T-helper 22 cell (primary cell): Measurements from ENCODE around the gene TEX19.

Source experiments
- DNase-seq: peaks from one replicate; pipeline ENCODE4 v3.0.0-alpha.2; 2020; ENCODE audit warnings: low read depth

Gene TEX19

DNA sequence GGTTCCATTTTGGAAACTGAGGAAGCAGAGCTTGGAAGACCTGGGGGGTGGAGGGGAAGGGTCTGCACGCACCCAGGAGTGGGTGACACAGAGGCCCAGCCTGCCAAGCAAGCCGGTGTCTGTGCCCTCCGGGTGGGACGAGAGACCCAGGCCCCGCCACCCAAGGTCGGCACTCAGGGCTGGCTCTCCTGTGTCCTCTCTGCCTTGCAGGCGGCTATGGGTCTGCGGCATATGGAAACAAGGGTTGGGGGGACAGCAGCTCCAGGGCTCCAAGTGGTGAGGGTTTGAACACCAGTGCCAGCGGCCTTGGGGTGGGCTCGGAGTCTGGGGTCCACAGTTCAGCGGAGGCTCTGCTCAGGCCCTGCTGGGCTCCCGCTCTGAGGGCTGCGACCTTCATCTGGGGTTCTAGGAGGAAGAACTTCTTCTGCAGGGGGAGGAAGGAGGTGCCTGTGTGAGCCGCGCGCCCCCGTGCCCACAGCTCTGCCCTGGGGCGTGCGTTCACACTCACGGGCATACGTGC, 37.0 kb upstream of the TEX19 start:
- DNase-seq = no peak

DNA sequence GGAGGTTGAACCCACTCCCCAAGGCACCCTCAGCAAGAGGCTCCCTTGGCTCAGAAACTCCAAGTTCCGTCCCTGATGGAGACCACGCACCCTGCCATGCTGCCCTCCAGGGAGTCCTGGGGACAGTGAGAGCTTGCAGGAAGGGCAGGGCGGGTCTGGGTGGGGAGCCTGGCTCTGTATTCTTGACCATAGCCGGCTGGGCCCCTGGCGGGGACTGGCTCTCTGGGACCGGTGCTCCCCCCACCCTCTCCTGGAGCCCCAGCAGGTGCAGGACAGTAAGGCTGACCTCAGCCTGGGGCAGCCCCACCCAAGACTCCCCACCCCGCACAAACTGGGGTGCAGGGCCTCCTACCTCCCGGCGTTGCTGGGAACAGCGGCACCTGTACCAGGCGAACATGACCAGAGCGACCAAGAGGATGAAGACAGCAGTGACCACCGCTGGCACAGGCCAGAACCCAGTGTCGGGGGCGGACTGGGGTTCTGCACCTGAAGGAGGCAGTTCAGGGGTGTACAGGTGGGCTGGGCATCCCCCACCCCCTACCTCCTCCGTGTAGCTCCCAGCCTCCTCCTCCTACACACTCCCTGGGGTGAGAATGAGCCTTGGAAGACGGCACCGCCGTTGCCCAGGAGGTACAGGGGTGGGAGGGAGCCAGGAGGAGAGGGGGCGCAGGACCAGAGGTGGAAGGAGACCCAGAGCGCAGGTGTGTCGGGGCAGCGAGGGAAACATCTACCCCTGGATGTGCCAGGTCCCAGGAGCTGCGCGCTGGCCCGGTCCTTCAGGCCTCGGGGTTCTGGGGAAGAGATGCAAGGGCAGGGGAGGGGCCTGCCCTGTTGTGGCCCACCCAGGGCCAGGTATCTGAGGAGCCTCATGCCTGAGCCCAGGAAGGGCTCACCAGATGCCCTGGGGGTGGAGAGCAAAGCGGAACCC, 36.3 kb upstream of the TEX19 start:
- DNase-seq = no peak

DNA sequence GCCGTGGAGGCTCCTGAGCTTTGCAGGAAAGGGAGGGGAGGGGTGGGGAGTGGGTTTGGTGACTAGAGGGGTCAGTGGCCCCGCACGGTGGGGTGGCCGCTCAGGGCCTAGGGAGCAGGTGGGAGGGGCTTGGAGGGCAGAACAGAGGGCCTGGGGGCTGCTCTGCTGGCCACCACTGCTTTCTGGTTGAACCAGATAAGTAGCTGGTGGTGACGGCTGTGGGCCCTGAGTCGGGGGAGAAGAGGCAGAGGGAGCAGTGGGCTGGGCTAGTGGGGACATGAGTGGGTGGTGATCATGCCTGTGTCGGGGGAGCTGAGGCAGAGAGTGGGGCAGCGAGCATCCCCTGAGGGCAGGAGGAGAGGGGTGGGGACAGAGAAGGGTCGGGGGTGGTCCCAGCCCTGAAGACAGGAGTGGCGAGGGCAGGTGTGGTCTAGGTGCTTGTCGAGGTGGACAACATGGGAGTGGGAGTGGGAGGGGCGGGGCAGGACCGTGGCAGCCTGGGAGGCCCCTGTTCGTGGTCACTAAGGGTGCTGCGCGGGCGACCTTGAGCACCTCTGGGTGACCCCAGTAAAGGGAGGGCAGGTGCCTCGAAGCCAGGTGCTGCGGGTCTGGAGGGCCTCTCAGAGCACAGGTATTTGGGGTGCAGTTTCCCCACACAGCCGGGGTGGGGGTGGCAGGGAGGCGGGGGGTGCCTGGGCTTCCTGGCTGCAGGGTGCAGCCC, 35.4 kb upstream of the TEX19 start:
- no peak for DNase-seq

- DNase-seq = no peak
These were observed 34.3 kb upstream of the TEX19 start for GRCh38 chr17:82324566-82325285.

- no peak for DNase-seq
These were observed 33.5 kb upstream of the TEX19 start for GRCh38 chr17:82325286-82326180.

DNA sequence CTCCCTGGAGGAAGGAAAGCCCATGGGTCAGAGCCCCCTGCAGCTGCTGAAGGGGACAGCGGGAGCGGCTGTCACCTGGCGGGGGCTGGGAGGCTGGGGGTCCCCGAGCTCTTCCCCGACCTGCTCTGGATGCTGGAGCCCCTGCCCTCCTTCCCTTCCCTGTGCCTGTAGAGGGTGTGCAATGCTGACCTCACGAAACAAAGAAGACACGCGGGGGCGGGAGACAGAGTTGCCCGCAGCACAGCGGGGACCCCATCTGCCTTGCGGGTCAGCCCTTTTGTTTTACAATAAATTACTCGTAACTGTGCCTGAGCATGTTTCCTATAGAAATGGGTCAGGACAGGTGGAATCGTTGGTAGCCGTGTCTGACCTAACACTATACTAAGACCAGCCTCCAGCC, 31.8 kb upstream of the TEX19 start:
- DNase-seq = no peak

DNA sequence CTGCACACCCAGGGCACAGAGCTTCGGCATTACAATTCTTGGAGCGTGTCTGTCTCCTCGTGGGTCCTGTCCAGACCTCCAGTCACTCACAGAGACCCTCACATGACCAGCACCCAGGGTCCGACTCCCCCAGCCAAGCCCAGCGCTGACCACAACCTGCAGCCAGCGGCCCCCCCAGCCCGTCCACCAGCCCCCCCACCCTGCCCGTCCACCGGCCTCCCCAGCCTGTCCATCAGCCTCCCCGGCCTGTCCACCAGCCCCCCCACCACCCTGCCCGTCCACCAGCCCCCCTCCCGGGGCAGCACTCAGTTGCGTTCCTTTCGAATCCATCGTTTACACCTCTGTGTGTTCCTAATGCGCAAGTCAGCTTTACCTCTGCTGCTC, 31.3 kb upstream of the TEX19 start:
- no peak for DNase-seq

DNA sequence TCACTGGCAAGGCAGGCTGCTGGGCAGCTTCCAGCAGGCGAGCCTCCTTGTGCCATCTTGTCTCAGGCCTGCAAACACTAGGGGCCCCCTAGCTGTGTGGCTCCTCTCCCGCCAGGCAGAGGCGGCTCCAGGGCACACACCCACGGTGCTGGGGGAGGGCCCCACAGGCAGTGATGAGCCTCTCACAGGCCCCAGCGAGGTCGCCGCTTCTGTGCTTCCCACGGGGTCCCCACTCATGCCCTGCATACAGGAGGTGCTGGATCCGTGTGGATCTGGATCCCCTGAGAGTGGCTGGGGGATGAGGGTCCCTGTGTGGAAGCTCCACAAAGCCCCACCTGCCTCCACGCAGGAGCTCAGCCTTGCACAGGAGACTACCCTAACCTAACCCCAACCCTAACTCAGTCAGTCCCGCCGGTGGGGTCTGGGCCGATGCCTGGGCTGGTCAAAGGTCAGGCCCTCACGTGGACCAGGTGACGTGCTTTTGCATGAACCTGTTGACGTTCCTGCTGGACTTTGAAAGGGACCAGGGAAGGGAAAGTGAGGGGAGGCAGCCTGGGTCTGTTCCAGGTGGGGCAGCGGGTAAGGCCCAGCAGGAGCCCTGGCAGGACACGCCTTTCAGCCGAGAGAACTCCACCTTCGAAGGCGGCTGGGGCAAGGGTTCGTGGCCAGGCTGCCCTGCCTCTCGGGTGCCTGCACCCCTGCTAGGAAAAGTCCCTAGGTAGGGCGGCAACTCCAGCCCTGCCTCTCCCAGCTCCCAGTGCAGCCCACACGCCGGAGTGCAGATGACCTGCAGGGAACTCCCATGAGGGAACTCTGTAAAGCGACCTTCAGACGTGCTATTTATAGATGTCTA, 30.7 kb upstream of the TEX19 start:
- no peak for DNase-seq

GRCh38 chr17:82328994-82329507, 30.0 kb upstream of the TEX19 start:
- DNase-seq = no peak

- DNase-seq = no peak
These were observed 29.2 kb upstream of the TEX19 start for GRCh38 chr17:82329683-82330321.

GRCh38 chr17:82330322-82331239, 28.5 kb upstream of the TEX19 start:
- DNase-seq = no peak

DNA sequence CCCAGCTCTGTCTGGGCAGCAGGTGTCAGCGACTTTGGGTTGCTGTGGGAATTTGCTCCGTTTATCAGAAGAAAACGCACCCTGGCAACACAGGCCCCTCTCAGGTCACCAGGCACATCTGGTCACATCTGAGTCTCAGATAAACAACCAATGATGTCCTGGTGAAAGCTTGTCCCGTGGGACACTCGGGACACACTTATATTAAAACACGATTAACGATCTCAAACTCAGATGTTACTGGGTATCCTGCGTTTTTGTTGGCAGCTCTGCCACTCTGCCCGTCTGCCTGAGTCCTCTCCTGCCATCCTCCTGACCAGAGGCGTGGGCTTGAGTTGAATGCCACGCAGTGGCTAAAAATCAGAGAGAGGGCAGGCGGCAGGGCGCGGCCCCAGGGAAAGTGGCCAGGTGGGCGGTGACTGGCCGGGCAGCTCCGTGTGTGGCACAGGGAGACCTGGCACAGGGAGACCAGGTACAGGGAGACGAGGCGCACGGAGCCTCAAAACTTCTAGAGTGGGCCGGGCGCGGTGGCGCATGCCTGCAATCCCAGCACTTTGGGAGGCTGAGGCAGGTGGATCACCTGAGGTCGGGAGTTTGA, 27.6 kb upstream of the TEX19 start:
- no peak for DNase-seq

DNA sequence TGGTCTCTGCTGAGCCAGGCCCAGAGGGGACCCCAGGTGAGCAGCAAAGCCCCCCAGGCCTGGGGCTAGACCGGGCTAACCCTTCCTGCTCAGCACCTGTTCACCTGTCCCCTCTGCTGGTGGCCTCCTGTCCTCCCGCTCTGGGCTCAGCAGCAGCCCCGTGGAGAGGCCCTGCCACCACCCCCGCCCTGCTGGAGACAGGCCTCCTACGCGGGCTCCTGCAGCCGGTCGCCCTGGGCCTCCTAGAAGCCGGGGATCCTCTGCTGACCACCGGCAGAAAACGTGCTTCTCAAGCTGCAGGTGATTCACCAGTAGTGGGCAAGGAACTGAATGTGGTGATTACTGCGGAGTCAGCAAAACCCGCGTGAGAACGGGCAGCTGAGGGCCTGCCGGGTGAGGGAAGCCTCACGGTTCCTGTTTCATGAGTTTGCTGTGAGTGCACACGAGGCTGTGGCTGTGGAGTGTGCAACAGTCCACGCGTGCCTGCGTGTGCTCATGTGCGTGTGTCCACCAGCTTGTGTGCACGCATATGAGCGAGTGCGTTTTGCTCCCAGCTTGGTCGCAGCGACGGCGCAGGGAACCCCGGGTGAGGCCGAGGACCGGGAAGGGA, 26.3 kb upstream of the TEX19 start:
- DNase-seq = no peak

GRCh38 chr17:82333279-82334171, 25.5 kb upstream of the TEX19 start, which contains the start of gene SECTM1:
SECTM1 (minus strand) TSS chr17:82333766; CDS start chr17:82327240, 6,526 bp downstream.
- DNase-seq = no peak

DNA sequence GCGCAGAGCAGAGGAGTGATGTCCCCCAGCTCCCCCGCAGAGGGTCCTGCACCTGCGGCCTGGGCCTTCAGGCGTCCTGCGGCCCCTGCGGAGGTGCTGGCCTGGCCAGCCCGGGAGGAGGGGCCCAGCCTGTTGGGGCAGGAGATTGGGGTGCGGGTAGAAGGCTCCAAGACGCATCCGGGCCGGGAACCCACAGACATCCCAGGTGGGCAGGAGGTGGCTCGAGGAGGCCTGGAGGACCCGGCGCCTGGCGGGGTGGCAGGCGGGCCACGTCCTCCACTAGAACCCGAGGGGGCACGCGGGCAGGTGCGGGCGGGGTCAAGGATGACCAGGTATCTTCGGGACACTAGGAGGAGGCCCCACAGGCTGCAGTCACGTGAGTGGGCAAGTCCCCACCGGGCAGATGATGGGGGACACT, 24.8 kb upstream of the TEX19 start:
- DNase-seq = no peak

- no peak for DNase-seq
These were observed 24.2 kb upstream of the TEX19 start for GRCh38 chr17:82334622-82335394.
